ENCODE data around the gene KCTD16.

KCTD16 gene

DNA sequence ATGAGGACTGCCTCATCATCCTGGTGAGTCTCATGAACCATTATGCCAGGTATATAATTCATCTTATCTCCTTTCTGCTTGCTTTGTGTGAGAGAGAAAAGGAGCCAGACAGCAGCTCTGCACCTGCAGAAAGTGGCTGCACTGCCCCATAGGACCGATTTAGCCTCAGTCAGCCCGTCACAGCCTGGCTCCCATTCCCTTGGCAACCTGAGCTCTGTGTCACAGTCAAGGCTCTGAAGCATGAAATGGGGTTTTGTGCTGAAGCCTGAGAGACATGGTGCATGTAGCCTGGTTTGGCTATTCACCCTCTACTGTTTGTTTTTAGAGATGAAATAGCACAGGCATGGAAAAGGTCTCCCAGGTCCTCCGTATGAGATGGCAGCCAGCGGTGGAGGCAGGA, 198.3 kb downstream of the KCTD16 start:
- DNase-seq (ENCODE audit: low spot score): no peak
- TF ChIP-seq, protein P1, sequence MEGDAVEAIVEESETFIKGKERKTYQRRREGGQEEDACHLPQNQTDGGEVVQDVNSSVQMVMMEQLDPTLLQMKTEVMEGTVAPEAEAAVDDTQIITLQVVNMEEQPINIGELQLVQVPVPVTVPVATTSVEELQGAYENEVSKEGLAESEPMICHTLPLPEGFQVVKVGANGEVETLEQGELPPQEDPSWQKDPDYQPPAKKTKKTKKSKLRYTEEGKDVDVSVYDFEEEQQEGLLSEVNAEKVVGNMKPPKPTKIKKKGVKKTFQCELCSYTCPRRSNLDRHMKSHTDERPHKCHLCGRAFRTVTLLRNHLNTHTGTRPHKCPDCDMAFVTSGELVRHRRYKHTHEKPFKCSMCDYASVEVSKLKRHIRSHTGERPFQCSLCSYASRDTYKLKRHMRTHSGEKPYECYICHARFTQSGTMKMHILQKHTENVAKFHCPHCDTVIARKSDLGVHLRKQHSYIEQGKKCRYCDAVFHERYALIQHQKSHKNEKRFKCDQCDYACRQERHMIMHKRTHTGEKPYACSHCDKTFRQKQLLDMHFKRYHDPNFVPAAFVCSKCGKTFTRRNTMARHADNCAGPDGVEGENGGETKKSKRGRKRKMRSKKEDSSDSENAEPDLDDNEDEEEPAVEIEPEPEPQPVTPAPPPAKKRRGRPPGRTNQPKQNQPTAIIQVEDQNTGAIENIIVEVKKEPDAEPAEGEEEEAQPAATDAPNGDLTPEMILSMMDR (IDR thresholded peaks at IDR 0.05; ENCODE audit: extremely low read depth, missing control alignments): no peak

DNA sequence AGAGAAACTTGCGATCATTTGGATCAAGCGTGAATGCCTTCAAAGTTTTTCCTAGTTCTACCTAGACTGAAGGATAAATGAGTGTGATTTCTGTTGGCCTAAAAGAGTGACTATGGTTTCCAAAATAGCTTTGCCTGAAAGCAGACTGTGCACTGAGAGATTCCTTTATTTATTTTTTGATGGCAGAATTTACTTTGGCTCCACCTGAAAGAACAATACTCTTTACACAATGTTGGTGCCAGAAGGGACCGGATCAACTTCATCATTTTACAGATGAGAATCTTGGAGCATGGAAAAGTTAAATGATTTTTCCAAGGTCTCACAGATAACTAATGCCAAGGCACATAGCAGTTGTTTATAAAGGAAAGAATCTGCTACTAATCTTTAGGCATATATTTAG, 199.6 kb downstream of the KCTD16 start:
- TF ChIP-seq, protein P1 (IDR thresholded peaks at IDR 0.05; ENCODE audit: extremely low read depth, missing control alignments): no peak
- no peak for DNase-seq (ENCODE audit: low spot score)

DNA sequence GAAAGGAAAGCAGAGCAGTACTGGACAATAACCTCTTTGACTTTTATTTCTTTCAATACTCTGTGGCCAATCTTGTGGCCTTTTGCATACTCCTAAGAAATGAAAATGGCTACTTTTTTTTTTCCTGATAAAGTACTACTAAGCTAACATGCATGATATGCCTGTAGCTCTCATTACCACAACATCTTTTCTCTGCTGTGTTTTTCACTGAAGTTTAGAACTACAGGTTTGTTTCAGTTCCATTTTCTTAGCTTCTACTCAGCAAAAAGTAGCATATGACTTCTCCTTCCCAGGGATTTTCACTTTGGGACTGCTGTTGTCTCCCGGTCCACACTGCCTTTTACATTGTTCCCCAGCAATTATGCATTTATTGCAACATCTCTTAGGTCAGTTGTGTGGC, 204.0 kb downstream of the KCTD16 start:
- TF ChIP-seq, protein P1 (IDR thresholded peaks at IDR 0.05; ENCODE audit: extremely low read depth, missing control alignments): no peak
- DNase-seq (ENCODE audit: low spot score): no peak

DNA sequence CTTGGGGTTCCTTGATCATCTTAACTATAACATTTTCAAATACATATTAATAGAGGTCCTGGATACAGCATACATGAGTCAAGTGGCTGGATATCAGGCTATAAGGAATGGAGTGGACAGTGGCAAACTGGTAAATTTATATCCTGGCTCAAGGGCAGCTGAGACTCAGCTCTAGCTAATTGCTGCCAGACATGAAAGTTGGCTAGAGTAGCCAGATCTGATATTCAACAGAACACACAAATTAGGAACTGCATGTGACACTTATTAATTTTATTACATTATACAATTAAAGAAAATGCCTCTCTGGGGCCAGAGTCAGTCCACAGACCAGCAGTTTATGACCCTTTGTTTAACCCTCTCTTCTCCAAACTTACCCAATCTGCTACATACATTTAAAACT, 206.5 kb downstream of the KCTD16 start:
- TF ChIP-seq, protein P1 (IDR thresholded peaks at IDR 0.05; ENCODE audit: extremely low read depth, missing control alignments): no peak
- no peak for DNase-seq (ENCODE audit: low spot score)

DNA sequence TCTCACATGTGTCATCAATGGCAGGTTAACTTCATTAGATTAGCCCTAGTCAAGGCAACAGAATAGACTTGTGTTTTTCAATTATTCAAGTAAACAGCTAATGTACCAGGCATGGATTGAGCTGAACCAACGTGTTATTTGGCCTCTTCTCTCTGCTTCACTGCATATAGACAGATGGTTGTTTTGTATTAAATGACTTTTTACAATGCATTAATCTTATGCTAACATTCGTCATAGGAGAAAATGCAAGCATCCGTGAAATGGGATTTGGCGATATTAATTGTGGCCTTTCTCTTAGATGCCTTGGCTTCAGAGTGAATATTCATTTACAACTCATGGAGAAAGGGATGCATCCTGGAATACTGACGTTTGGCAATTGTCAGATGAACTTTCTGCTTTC, 208.0 kb downstream of the KCTD16 start:
- TF ChIP-seq, protein P1 (IDR thresholded peaks at IDR 0.05; ENCODE audit: extremely low read depth, missing control alignments): no peak

DNA sequence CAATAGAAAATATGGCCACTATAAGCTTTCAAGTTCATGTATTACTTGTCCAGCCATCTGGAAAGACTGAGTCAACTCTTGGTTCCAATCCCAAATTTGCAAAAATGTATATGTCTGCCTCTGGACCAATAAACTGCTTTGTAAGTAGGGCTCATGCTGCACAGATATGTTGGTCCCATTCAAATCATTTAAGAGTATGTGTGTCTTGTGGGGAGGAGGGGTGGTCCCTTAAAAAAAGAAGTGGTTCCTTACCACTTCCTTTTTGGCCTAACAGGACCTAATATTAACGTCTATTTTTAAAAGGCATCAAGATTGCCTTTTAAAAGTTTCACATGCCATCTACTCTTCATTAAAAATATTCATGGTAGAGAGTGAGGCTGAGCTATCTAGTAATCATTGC, 214.9 kb downstream of the KCTD16 start:
- no peak for DNase-seq (ENCODE audit: low spot score)
- TF ChIP-seq, protein P1 (IDR thresholded peaks at IDR 0.05; ENCODE audit: extremely low read depth, missing control alignments): no peak

More for the DNA sequence above, 208.0 kb downstream of the KCTD16 start:
- no peak for DNase-seq (ENCODE audit: low spot score)

DNA sequence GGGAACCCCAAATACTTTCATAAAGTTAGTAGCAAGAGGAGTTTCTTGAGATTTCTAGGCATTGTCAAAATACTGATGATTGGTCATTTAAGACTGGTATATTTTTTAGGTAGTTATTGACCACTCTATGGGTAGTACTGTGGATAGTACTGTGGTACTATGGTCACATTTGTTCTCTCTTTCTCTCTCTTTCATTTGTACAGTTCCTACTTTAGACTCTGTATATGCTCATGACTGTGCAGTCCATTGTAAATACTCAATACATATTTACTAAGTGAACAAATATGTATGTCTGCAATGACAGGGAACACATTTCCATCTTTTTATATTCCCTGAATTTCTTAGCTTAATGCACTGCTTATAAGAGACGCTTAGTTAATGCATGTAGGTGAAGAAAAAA, 215.6 kb downstream of the KCTD16 start:
- DNase-seq (ENCODE audit: low spot score): no peak
- TF ChIP-seq, protein P1 (IDR thresholded peaks at IDR 0.05; ENCODE audit: extremely low read depth, missing control alignments): no peak
